ENCODE results near the gene COMMD10.

COMMD10 gene

DNA sequence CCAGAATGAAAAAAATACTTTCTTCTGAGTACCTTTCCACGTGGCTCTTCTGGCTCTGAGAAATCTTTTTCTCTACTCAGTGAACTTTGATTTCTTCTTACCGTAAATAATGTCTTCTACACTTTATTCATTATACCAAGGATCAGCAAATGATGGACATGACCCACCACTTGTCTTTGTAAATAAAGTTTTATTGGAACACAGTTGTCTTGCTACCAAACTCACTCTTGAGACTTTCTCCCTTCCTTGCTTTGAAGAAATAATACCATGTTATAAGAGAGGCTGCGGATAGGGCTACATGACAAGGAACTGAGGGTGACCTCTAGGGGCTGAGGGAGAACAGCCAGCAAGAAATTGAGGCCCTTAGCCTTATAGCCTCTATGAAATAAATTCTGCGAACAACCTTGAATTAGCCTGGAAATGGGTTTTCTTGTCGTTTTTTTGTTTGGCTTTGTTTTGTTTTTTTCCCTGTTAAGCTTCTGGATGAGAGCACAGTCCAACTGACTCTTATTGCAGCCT lies 212.5 kb downstream of the COMMD10 start:
- DNase-seq, result no peak

DNA sequence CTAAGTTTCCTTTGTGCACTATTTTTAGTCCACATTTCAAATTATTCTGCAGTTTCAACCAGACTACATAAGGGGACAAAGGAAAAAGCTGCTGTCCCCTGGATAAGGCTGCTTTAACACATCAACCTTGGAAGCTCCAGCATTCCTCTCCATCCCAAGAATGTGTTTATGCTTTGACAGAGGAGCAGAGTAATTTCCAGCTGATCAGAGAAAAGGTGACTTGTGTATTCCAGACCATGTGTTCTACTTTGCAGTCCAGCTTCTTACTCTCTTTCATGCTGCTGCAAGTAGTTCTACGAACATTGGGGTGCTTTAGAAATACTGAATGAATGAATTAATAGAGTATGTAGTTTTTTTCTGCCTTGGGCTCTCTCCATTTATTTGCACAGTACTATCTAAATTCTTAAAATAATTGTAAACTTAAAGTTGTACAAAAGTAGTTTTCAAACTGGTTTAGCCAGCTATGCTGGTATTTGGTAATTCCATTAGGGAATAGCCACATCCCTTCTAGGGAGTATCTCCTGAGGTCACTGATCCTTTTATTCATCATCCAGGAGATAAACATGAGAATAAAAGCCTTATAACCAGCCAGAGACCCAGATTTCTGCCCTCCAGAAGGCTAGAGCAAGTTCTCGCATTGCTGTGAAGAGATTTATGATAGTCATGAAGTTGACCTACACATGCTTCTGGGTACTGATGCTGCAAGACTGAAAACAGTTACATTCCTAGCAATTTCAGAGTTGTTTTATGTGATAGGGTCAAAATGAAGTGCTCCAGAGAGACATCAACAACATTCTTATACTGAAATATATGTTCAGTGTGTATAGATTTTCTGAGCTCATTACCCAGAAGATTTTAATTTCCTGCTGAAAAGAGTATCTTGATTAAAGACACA lies 215.2 kb downstream of the COMMD10 start:
- no peak for DNase-seq

DNA sequence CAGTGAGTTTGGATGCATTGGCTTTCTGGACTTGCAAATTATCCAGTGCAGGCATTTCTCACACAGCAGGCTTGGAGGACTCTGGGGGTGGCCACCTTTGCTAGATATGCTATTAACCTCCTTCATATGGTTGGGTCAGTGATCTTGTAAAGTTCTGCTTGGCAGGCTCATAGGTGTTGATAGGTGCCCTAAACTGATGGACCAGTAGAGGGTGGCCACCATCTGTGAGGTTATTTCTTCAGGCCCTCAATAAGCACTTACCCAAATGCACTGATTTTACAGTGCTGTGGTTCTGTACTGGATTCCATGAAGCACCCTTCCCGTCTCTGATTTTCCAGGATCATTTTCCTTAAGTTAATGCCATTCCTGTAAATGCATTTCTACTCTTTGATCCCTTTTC lies 216.3 kb downstream of the COMMD10 start:
- DNase-seq, result no peak

DNA sequence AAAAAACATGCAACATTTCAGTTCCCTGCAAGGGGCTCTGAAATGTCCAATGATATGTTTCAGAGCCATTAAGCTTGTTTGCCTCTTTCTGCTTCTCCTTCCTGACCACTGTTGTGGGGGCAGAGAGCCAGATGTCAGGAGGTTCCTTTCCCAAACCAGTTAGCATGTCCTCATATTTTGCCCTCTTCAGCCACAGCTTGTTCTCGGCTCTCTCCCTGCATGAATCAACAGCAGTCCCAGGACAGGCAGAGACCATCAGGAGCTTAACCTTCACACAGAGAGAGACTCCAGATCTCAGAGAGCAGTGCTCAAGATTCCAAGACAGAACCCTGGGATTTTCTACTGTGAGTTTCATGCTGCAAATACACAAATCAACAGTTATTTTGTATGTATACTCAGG lies 218.5 kb downstream of the COMMD10 start:
- DNase-seq, result no peak

DNA sequence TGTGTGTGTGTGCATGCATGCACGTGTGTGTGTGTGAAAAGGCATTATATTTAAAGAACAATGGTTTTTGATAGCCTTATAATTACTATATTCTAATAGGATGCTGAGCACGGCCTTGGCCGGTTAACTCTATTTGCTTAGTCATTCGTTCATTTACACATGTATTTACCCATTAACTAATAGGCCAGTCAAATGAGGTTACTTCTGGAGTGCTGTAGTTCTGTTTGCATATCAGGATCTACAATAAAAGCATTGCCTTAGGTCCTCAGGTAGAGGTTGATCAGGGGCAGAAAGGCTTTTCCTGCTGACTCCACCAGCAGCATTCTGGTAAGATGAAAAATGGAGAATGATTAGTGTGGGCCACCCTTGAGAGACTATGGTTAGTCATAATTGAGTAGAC lies 219.0 kb downstream of the COMMD10 start:
- DNase-seq, result no peak

DNA sequence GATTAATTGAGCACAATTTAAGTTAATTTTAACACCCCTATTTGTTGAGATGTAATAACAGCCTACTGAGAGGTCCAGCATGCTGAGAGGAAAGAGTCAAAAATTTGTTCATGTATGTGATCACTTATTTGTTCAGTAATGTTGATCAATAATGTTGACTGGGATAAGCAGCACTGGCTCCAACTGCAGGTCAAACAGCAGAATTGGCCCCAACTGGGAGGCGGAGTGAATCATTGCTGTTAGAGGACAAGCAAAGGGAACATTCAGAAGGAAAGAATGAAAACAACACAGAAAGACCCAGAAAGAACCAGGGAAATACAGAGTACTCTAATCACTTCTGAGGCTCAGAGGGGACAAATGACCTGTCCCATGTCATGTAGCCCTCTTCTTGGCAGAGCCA lies 221.1 kb downstream of the COMMD10 start:
- DNase-seq, result no peak

DNA sequence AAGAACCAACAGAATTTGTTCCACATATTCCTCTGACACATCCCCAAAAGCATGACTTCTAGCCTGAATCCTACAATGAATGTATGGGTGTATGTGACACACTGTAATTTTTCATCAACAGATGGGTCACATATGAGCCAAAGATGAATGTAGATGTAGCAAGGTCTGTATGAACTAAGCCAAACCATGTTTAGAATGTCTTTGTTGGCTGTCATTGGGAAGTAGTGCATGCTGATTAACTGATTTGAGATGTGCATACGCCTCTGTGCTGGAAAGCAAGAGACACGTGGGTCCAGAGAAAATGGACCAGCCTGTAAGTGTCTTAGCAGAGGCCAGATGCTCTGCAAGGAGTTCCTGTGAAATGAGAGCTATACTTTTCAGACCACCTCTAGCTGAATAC lies 222.0 kb downstream of the COMMD10 start:
- no peak for DNase-seq

DNA sequence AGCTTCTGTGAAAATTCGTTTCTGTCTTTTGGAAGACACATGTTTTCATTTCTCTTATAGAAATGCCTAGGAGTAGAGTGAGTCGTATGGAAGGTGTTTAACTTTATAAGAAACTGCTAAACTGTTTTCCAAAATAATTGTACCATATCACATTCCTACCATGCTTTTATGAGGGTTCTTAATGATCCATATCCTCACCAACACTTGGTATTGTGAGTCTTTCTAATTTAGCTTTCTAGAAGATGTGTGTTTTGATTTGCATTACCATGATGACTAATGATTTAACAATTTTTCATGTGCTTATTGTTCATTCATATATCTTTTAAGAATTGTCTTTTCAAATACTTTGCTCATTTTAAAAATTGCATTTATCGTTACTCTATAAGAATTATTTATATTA lies 223.6 kb downstream of the COMMD10 start:
- DNase-seq, result no peak

DNA sequence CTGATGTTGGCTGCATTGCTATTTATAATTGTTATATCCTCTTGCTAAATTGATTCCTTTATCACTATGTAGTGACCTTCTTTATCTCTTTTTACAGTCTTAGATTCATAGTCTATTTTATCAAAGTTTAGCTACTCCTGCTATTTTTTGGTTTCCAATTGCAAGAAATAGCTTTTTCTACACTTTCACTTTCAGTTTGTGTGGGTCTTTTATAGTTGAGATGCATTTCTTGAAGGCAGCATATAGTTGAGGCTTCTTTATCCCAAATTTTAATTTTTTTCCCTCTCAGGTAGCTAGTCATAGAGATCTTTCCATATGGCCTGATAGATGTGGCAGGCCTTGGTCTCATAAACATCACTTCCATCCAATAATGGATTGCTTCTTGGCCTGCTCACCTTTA lies 228.5 kb downstream of the COMMD10 start:
- DNase-seq, result no peak

DNA sequence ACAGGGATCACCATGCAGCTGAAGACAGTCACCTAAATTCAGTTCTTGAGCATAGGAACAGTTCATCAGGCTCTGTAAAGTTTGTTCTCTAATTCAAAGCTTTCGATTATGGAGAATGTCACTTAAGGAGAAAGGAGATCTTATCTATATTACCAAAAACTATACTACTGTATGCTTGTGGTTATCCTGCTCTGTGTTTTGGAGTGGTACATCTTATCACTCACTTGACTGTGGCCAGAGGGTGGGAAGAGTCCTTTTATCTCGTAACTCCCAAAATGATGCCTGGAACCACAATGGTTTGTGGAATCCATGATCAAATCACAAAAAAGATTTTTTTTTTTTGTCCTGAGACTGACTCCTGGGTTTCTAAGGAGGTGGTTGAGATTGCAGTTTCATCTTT lies 230.7 kb downstream of the COMMD10 start:
- DNase-seq, result no peak

DNA sequence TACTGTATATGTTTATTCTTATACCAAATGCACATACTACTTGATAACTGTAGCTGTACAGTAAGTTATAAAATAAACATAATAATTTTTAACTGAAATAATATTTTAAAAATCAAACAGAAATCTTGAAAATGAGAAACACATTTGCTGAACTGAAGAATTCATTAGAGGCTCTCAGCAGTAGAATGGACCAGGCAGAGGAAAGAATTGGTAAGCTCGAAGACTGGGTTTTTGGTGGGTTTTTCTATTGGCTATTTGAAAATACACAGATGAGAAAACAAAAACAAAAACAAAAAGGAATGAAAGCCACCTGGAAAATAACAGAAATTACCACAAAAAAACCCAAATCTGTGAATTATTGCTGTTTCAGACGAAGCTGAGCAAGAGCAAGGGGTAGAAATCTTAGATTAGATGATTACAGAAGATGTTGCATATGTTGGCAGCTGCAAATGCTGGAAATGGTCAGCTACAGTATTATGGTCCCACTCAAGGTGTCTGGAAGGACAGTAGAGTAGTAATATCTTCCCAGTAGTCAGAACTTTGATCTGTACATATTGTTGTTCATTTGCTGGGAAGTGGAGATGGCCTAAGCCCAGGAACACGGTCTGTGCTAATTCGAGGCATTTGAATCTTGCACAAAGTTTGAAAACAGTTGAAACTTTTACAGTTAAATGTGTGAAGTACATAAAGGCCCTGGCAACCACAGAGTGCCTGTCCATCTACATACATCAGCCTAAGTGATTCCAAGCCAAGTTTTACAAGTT lies 233.4 kb downstream of the COMMD10 start:
- DNase-seq, result no peak

DNA sequence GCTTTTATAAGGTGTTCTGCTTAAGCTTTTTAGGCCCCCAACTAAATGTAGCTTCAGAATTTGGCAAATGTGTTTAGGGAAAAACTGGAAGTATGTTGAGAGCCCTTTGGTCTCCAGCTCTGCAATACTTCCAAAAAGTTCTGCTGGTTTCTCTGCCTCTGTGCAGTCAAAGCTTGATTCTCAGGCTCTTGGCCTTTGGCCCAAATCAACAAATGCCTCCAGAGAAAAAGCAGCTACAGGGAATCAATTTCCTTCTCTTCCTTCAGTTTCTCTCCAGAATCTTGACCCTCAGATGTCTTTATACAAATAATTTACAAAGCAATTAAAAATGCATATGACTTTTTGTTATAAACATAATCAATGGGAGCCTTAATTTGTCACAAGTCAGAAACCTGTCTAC lies 235.7 kb downstream of the COMMD10 start:
- DNase-seq, result no peak

DNA sequence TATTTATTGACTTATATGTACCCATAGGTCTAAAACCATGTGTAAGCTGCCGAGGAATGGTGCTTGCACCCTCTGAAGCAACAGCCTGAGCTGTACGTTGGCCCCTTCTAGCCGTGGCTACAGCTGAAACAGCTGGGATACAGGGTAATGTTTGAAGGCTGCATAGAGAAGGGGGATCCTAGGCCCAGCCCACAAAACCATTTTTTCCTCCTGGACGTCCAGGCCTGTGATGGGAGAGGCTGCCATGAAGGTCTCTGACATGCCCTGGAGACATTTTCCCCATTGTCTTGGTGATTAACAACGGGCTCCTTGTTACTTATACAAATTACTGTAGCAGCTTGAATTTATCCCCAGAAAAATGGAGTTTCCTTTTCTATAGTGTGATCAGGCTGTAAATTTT lies 244.7 kb downstream of the COMMD10 start:
- no peak for DNase-seq

DNA sequence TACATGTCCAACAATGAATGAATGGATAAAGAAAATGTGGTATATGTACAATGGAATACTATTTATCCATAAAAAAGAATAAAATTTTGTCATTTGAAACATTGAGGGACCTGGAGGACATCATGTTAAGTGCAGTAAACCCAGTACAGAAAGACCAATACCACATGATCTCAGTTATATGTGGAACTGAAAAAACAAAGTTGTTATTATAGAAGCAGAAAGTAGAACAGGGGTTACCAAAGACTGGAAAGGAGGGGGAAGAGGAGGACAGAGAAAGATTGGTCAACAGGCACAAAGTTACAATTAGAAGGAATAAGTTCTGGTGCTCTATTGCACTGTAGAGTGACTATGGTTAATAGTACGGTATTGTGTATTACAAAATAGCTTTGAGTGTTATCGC lies 256.0 kb downstream of the COMMD10 start:
- no peak for DNase-seq
